Stimulated activated CD4-positive, alpha-beta T cell treated with anti-CD3 and anti-CD28 coated beads, Interleukin-4, amount 100 ng/mL, for 24 hours (primary cell): ENCODE data around the gene CD47.

Experiments
- DNase-seq: peaks from one replicate; pipeline ENCODE4 v3.0.0-alpha.2; 2020

Gene CD47

GRCh38 chr3:108011616-108012015 is 79.2 kb downstream of the CD47 start:
- DNase-seq, result no peak

- DNase-seq, result no peak
Measured at GRCh38 chr3:108008931-108009639, 81.7 kb downstream of the CD47 start.

GRCh38 chr3:108008106-108008505 is 82.7 kb downstream of the CD47 start:
- DNase-seq, result no peak

GRCh38 chr3:108006881-108007331 is 83.9 kb downstream of the CD47 start:
- no peak for DNase-seq

- DNase-seq, result no peak
Measured at GRCh38 chr3:108006077-108006771, 84.6 kb downstream of the CD47 start.

GRCh38 chr3:108004647-108005046 is 86.2 kb downstream of the CD47 start:
- no peak for DNase-seq

GRCh38 chr3:108001457-108001856 is 89.4 kb downstream of the CD47 start:
- no peak for DNase-seq

GRCh38 chr3:107999215-107999775 is 91.5 kb downstream of the CD47 start:
- no peak for DNase-seq

- no peak for DNase-seq
Measured at GRCh38 chr3:107997671-107998070, 93.2 kb downstream of the CD47 start.

- DNase-seq, result no peak
Measured at GRCh38 chr3:107995823-107996222, 95.0 kb downstream of the CD47 start.

- no peak for DNase-seq
Measured at GRCh38 chr3:107994956-107995715, 95.7 kb downstream of the CD47 start.

GRCh38 chr3:107994181-107994580 is 96.7 kb downstream of the CD47 start:
- DNase-seq, result no peak

GRCh38 chr3:107993771-107994170 is 97.1 kb downstream of the CD47 start:
- DNase-seq, result no peak
